Activated CD8-positive, alpha-beta memory T cell treated with anti-CD3 and anti-CD28 coated beads for 48 hours (primary cell): ENCODE measurements around the gene MYO16.
A peak's percentile ranks its signal among the peaks of the same experiment; 100 is the strongest.

ENCODE experiments used
- DNase-seq, 3 experiments: peaks; one replicate each; pipeline ENCODE4 v3.0.0-alpha.2; 2020; ENCODE audit warnings: low read depth in 2 of 3, low spot score in 2 of 3

The MYO16 gene

GRCh38 chr13:109150696-109151095 is 521.3 kb downstream of the MYO16 start:
- DNase-seq = no peak

GRCh38 chr13:109151255-109151654 is 521.8 kb downstream of the MYO16 start:
- DNase-seq = no peak

- no peak for DNase-seq
These were observed 522.3 kb downstream of the MYO16 start for GRCh38 chr13:109151696-109152095.

GRCh38 chr13:109152311-109152820 is 523.0 kb downstream of the MYO16 start:
- DNase-seq = no peak

- no peak for DNase-seq
These were observed 523.5 kb downstream of the MYO16 start for GRCh38 chr13:109152941-109153340.

- no peak for DNase-seq
These were observed 524.7 kb downstream of the MYO16 start for GRCh38 chr13:109154146-109154545.

GRCh38 chr13:109154546-109154945 is 525.1 kb downstream of the MYO16 start:
- no peak for DNase-seq

- no peak for DNase-seq
These were observed 525.8 kb downstream of the MYO16 start for GRCh38 chr13:109154966-109155761.

GRCh38 chr13:109156181-109156935 is 526.9 kb downstream of the MYO16 start:
- no peak for DNase-seq

- no peak for DNase-seq
These were observed 527.9 kb downstream of the MYO16 start for GRCh38 chr13:109157275-109157674.

- DNase-seq = no peak
These were observed 529.0 kb downstream of the MYO16 start for GRCh38 chr13:109158383-109158782.

- no peak for DNase-seq
These were observed 530.4 kb downstream of the MYO16 start for GRCh38 chr13:109159650-109160309.

GRCh38 chr13:109160357-109160756 is 530.9 kb downstream of the MYO16 start:
- no peak for DNase-seq

GRCh38 chr13:109160887-109161669 is 531.7 kb downstream of the MYO16 start:
- no peak for DNase-seq

GRCh38 chr13:109162248-109163036 is 533.0 kb downstream of the MYO16 start:
- peak in 1 of 3 experiments; percentile 3 for DNase-seq

GRCh38 chr13:109163037-109163379 is 533.6 kb downstream of the MYO16 start:
- DNase-seq = no peak

- DNase-seq = no peak
These were observed 536.0 kb downstream of the MYO16 start for GRCh38 chr13:109165417-109165904.

- DNase-seq = no peak
These were observed 537.4 kb downstream of the MYO16 start for GRCh38 chr13:109166804-109167203.

GRCh38 chr13:109172136-109172535 is 542.7 kb downstream of the MYO16 start:
- no peak for DNase-seq

GRCh38 chr13:109175666-109176065 is 546.3 kb downstream of the MYO16 start:
- DNase-seq = no peak
